ENCODE data around the gene PRSS53.

DNA sequence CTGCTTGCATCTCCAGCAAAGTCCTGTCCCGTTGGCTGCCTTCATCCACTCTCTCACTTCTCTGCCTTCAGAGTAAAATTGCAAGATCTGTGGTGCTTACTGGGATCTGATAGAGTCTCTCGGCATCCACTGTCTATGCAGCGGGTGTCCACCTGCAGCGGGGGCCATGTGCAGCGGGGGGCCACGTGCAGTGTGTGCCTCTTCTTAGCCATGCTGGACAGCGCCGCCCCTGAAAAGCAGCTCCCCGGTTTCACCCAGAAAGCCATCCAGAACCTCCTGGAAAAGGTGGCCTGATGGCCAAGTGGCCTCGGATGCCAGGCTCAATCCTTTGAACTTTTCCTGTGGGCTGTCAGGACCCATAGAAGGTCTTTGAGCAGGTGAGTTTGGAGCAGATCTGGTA, 45.9 kb downstream of the PRSS53 start:
- TF ChIP-seq, protein P1, sequence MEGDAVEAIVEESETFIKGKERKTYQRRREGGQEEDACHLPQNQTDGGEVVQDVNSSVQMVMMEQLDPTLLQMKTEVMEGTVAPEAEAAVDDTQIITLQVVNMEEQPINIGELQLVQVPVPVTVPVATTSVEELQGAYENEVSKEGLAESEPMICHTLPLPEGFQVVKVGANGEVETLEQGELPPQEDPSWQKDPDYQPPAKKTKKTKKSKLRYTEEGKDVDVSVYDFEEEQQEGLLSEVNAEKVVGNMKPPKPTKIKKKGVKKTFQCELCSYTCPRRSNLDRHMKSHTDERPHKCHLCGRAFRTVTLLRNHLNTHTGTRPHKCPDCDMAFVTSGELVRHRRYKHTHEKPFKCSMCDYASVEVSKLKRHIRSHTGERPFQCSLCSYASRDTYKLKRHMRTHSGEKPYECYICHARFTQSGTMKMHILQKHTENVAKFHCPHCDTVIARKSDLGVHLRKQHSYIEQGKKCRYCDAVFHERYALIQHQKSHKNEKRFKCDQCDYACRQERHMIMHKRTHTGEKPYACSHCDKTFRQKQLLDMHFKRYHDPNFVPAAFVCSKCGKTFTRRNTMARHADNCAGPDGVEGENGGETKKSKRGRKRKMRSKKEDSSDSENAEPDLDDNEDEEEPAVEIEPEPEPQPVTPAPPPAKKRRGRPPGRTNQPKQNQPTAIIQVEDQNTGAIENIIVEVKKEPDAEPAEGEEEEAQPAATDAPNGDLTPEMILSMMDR (IDR thresholded peaks at IDR 0.05) = no peak
- no peak for TF ChIP-seq POLR2A (IDR thresholded peaks at IDR 0.05)
